ENCODE results near the gene SLC19A2.

GRCh38 chr1:169484101-169484500, 1.6 kb downstream of the SLC19A2 start:
- TF ChIP-seq POLR2A (IDR thresholded peaks at IDR 0.05) (no peak), CTCF (IDR thresholded peaks at IDR 0.05) (no peak)
